HG03520 (cell line): ENCODE measurements around the gene ALG12.
"Not testable (repeated sequence)": the region's sequence is repeated elsewhere in the genome, so short reads cannot be mapped to it uniquely, and the experiment has no call there.

ENCODE experiments used
- ATAC-seq: cut with Tn5 transposase; IDR thresholded peaks from one replicate; pipeline ENCODE4 v1.9.1; 2021; ENCODE audit warnings: mild to moderate bottlenecking, moderate library complexity; ENCODE audit not compliant: unreplicated experiment

ALG12 gene

DNA sequence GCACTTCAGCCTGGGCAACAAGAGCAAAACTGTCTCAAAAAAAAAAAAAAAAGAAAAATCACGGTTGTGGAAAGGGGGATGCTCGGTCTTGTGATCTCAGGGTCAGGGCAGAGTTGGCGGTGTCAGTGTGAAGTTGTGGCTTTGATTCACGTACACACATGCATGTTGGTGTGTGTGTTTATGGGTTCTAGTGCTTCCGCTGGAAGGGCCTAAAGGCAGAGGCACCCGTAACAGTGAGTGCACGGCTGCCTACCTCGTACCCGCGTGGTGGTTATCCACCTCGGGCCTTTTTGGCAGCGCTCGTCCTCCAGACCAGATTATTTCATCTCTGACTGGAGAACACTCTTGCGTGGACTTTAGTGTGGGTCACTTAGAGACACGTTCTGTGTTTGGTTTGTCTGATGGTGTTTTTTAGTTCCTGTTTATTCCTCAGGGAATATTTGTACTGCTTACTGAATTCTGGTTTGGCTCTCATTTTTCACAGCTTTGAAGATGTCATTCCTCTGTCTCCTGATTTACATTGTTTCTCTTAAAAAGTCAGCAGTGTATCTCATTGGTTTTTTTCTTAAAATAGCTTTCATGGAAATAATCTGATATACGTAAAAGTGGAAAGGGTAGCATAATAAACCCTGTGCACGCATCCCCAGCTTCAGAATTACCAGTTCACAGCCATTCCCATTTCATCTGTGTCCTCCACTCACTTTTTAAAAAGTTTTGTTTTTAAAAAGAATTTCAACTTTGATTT, 49.0 kb downstream of the ALG12 start:
- no peak for ATAC-seq

DNA sequence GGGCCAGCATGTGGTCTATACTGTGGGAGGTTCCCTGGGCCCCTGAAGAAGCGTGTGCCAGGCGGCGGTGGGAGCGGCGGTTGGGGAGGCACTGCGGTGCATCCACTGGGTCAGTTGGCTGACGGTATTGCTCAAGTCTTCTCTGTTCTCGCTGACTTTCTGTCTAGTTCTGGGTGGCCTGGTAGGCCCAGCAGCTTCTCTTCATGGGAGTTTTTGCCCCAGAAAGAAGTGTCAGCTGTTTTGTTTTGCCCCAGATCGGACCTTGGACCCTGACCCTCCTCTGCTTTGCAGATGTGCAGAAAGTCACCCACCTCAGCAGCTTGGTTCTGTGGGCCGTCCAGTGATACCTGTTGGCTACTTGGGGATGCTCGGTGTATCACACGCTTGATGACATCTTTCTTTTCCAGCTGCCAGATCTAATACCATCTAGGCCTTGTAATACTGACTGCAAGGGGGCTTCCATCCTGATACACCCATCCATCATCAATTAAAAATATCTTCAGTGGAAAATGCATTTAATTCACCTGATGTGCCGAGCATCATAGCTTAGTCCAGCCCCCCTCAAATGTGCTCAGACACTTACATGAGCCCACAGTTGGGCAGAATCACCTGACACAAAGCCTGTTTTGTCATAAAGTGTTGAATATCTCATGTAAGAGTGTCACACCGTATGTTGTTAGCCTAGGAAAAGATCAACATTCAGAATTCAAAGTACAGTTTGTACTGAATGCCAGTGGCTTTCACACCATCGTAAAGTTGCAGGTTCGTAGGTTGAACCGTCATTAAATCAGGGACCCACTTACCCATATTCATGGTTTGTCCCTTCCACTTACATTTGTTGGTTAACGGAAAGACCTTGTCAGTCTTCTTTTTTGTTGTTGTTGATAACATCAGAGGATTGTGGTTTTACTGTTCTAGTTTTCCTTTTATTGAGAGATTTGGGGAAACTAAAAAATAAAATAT, 50.7 kb downstream of the ALG12 start:
- ATAC-seq, result no peak

DNA sequence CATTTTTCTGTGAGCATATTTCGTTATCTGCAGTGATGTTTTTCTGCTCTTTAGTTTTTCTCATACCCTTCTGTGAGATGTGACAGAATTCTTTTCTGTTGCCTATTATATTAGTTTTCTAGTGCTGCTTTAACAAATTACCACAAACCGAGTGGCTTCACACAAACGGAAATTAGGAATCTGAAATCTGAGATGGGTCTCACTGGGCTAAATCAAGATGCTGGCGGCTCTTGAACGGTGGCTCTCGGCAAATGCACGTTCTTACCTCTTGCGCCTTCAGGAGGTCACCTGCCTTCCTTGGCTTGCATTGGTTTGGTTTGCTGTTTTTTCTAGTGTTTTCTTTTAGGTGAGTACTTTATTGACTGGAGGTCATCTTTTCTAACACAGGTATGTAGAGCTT, 51.6 kb downstream of the ALG12 start:
- ATAC-seq, result no peak

DNA sequence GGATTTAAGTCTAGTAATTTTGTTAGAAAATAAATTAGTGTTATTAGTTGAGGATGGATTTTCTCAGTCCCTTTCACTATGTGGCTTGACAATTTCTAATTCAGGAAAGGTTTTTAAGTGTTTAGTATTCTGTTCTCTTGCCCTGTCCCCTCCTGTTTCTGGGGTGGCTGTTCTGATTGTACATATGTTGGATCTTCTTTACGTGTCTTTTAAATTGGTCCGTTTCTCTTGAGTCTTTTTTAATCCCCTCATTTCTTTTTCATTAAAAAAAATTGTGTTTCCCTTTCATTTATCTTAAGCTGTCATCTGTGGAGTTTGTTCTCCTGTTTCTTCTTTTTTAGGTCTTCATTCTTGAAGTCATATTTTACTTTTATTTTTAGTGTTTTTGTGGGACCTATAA, 52.1 kb downstream of the ALG12 start:
- no peak for ATAC-seq

DNA sequence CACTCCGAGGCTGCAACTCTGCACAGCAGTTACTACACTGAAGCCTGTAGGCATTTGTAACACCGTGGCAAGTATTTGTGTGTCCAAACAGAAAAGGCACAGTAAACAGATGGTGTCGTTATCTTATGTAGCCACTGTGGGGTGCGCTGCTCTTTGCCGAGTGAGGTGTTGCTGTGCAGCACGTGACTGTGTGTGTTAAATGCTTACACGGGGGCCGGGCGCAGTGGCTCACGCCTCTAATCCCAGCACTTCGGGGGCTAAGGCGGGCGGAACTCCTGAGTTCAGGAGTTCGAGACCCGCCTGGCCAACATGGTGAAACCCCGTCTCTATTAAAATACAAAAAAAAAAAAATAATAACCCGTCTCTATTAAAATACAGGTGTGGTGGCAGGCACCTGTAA, 53.1 kb downstream of the ALG12 start:
- ATAC-seq, result no peak

DNA sequence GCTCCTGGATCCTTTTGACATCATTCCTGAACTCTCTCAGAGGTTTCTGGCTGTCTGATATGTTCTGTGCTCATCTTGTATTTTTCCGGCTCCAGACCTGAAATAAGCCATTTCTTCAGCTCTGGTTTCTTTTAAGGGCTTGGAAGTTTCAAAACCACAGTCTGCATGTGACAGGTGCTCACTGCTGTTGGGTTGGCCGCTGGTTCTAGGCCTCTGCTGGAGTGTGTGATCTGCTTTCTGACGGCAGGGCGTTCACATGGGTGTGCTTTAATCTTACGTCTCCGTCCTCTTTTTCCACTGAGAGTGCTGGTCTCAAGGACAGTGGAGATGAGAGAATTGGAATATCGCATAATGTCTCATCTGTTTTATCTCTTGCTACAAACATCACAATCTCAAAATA, 54.3 kb downstream of the ALG12 start:
- ATAC-seq, result no peak

DNA sequence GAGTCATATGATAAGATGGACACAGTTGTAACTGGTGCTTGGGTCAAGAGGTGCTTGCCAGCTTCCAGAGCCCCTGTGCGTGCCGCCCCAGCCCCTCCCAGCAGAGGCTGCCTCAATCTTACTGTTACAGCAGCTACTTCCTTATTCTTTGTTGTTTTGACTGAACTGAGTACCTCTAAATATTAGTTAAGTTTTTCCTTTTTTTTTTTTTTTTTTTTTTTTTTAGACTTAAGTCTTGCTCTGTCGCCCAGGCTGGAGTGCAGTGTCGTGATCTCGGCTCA, 55.8 kb downstream of the ALG12 start:
- no peak for ATAC-seq

DNA sequence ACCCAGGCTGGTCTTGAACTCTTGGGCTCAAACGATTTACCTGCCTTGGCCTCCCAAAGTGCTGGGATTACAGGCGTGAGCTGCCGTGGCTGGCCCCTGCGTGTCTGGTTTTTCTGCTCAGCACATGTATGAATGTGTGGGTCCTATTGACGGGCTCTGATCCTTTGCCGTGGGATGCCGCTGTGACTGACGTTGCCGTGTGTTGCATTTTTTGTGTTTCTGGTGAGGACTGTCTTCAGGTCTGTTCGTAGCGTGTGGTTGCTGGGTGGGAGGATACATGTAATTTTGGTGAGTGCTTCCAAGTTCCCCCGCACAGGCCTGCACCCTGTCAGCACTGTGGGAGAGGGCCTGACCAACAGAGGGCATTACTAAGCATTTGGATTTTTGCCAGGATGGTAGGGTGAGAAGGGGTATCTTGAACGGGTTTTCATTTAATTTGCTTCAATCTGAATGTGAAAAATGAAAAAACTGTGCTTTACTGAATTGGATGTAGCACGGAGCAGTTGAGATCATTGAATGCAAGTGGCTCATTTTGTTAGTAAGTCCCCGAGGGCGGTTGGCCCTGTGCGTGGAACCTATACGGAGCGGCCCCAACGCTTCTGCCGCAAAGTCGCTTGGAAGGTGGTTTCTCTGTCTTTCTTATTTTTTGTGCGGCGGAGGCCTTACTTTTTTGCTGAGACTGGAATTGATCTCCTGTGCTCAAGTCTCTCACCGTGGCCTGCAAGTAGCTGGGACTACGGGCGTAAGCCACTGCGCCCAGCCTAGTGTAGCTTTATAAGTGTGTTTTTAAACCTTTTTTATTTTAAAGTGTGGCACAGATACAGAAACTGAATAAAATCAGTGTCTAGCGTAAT, 56.4 kb downstream of the ALG12 start:
- no peak for ATAC-seq

DNA sequence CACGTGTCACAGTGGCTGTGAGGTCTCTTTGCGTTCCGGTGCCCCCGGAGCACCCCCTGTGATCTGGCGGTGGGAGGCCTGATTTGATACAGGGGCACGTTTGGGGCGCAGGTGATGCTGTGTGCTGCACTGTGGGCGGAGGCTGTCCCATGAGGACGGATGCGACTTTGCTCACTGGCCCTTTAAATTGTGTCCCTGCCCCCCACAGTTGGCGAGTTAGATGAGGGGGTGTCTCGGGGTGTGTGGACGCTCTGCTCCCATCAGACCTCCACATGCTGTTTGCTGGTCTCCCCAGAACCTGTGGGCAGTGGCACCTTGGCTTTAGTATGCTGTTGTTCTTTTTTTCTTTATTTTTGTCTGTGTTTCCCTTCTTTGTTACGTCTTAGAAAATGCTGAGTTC, 59.4 kb downstream of the ALG12 start:
- ATAC-seq, result no peak

DNA sequence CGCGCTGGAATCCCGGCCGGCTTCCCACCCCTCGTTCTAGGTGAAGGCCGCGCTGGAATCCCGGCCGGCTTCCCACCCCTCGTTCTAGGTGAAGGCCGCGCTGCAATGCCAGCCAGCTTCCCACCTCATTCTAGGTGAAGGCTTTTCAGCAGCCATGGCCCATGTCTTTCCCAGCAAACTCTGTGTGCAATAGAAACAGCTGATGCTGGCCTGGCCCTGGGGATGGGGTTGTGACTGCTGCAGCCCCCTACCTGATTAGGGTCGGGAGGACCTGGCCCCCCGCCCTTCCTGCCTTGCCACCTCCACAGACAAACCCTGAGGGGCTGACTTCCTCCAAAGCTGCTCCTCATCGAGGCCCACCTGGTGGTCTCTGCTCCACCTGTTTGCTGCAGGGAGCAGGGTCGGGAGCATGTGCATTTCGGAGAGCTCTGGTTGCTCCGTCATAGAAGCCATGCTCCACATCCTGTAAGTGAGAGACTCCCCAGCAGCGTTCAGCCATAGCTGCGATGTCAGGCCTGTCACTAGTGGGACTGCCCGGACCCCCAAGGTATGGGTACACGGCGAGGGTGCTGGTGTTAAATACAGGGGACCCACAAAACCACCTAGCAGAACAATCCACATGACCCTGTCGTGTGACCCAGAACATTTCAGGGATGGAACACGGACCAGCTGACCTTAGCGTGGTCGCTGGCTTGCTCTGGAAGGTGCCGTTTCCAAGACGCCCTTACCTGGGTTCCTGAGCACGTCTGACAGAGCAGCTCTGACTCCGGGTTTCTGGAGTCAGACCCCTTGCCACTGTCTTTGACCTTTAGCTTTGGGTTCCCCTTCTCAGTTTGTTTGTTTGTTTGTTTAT, 61.2 kb downstream of the ALG12 start:
- no peak for ATAC-seq

DNA sequence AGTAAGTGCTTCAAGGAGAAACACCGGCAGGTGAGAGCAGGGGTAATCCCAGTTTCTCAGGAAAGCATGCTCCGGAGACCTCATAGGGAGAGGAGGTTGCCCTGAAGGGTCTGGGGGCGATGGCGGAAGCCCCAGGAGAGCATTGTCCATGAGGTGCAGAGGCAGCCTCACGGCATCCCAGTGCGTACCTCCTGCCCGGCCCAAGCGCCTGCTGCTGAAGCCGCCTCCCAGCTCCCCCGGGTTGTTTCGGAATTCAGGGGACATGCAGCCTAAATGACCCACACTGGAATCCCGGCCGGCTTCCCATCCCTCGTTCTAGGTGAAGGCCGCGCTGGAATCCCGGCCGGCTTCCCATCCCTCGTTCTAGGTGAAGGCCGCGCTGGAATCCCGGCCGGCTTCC, 61.9 kb downstream of the ALG12 start:
- ATAC-seq, result no peak

DNA sequence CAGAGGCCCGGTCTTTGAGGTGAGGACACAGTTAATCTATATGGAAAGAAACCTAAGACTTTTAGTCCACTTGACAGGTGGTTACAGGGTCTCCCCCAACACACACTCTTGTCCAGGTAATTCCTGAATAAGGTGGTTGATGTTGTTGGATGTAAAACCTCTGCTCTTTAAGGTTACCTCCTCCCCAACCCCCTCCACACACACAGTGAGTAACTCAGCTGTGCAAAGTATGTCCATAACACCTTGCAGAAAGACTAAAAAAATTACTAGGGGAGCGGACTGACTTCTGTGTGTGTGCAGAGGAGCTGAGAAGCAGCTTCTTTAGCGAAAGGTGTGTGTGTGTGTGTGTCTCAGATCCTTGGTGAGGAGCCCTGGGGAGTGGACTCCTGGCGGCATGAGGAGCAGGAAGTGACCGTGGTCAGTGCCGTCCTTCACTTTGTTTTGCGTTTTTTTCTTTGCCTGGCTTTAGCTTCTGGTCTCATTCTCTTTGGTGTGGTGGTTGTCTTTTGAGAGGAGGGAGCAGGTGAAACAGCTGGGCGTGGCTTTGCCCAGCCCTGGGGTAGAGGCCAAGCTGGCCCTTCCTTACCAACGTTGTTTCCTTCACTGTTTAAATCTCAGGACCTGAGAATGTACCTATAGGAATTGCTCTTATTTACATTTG, 62.9 kb downstream of the ALG12 start:
- ATAC-seq, result no peak

DNA sequence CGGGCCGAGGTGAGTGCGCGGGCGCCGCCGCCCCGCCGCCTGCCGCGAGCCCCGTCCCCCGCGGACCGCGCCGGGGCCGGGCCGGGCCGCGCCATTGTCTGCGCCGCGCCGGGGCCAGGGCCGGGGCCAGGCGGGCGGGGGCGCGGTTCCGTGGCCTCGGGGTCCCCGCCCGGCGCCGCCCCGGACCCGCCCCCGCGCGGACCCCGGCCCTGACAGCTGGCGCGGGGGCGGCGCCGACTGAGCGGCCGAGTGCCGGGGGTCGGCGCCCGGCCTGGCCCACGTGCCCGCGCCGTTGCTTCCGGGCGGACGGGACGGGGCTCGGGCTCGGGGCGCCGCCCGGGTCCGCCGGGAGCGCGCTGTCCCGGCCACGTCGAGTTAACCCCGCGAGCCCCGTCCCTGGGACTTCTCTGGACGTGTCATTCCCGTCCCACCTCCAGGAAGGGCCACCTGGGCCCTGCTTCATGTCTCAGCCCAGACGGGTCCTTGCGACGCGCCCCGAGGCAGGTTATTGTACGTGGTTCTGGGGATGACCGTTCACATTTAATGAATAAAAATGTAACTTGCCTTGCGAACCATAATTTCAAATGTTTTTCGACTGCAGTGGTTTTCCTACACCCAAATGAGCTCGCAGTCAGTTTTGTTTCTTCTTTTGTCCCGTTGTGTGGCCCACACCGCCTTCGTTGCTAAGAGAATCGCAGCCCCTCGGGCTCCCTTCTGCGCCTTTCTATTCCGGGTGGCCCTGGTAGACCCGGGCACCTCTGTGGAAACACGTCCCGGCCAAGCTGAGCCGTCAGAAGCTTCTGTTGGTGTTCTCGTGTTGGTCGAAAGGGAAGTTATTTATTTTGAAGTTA, 64.0 kb downstream of the ALG12 start:
- peak; percentile 5 for ATAC-seq

DNA sequence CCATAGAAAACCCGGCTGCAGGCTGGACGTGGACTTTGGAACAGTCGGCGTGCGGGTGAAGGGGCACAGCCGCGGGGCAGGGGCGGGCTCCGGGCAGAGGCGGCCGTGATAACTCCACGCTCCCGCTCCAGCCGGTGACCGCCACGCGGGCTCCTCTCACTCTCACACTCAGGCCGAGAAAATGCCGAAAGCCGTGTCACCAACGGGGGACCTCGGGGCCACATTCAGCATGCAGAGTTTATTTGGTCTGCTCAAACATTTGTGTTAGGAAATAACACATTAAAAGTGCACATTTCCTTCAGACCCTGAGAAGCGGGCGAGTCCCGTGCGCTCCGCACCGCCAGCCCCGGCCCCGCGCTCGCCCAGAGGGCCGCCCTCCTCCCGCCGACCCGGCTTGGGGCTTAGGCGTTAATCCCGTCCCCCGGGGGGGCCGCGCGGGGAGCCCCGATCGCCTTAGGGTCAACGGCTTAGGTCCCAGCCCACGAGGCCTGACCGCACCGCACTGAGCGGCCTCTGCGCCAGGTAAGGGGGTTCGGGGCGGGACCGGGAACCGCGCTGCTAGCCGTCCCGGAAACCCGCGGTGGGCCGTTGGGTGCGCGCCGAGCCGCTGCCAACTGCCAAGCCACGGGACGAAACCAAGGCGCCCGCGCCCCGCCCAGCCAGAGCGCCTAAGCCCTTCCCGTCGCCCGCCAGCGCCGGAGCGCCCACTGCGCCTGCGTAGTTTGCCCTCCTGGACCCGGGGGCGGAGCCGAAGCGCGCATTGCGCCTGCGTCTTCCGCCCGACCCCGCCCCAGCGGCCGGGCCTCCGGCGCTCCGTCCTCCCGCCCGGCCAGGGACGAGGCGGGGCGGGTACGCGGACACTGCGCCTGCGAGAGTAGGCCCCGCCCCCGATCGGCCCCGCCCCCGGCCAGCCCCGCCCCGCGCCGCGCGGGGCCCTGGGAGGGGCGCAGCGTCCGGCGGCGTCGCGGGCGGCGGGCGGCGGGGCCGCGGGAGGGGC, 65.0 kb downstream of the ALG12 start, which contains the start of gene ZBED4:
Gene ZBED4 (plus strand): TSS at position 947 of the 997 bp plus-strand sequence. CDS start 29,819 bp downstream, outside the sequence.
- ATAC-seq, result peak; percentile 68

DNA sequence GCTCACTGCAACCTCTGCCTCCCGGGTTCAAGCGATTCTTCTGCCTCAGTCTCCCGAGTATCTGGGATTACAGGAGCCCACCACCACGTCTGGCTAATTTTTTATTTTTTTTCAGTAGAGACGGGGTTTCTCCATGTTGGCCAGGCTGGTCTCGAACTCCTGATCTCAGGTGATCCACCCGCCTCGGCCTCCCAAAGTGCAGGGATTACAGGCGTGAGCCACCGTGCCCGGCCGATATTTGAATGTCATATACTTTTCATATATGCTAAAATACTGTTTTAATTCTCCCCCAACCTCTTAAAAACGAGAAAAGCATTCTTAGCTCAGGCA, 65.7 kb downstream of the ALG12 start:
- not testable (repeated sequence) for ATAC-seq

DNA sequence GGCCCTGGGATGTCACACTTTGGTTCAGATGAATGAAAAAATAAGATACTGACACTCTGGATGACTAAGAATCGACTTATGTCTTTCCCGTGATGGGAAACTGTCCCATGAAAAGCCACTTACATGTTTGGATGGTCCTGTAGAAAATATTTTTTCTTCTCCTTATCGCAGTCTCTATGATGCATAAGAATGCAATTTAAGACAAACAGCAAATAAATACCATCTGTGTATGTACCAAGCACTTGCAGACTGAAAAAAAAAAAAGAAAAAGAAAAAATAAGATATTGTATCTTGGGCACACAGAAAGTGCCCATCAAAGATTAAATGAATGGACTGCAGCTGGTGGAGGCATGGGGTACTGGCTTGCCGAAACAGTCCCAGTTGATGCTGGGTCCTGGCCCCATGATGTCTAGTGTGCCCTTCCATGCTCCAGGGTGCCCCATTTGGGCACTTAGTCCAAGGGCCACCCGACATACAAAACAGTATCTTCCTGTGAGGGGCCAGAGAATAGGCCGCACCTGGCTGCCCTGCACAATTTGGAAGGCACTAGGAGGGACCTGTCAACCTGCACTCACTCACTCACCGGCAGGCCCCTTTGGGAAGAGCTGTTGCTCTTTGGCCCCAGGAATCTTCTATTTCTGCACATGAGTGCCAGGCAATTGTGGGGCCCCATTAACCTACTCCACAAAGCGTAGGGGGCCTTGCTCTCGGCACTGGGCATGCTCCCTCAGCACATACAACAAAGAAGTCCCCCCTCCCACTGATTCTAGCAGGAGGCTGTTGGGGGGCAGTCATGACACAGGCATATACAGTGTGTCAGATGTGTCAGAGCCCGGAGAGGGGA, 67.1 kb downstream of the ALG12 start:
- ATAC-seq, result no peak
